ENCODE data around the gene CACNA1C.

CACNA1C gene

GRCh38 chr12:2653461-2653965 is 600.7 kb downstream of the CACNA1C start:
- H3K27me3 Mint-ChIP-seq: peaks cover 12% of the 10 kb centered on the region
- H3K27ac Mint-ChIP-seq: peak overlapping the region in 1 of 2 donors; percentile 36
- DNase-seq (no peak), ATAC-seq (no peak)
- H3K4me3 Mint-ChIP-seq: no peak overlapping the region
- H3K4me1 Mint-ChIP-seq: no peaks in the 10 kb centered on the region
- no peaks in the 10 kb centered on the region for H3K9me3 Mint-ChIP-seq

GRCh38 chr12:2654311-2654710 is 601.5 kb downstream of the CACNA1C start:
- Mint-ChIP-seq H3K4me3 (no peak overlapping the region), H3K27ac (peak overlapping the region in 1 of 2 donors; percentile 27), H3K4me1 (no peaks in the 10 kb centered on the region), H3K9me3 (no peaks in the 10 kb centered on the region), H3K27me3 (peaks cover 11% of the 10 kb centered on the region)
- no peak for DNase-seq
- ATAC-seq: no peak

GRCh38 chr12:2654741-2655140 is 602.0 kb downstream of the CACNA1C start:
- Mint-ChIP-seq H3K9me3 (no peaks in the 10 kb centered on the region), H3K27me3 (peaks cover 7% of the 10 kb centered on the region), H3K27ac (no peak overlapping the region)

GRCh38 chr12:2662524-2662923 is 609.7 kb downstream of the CACNA1C start:
- Mint-ChIP-seq H3K27ac (no peak overlapping the region), H3K27me3 (no peaks in the 10 kb centered on the region), H3K4me1 (no peaks in the 10 kb centered on the region), H3K9me3 (no peaks in the 10 kb centered on the region), H3K4me3 (no peak overlapping the region)
- ATAC-seq (no peak), DNase-seq (no peak)

More at GRCh38 chr12:2654741-2655140, 602.0 kb downstream of the CACNA1C start:
- H3K4me1 Mint-ChIP-seq: no peaks in the 10 kb centered on the region
- no peak overlapping the region for H3K4me3 Mint-ChIP-seq
- ATAC-seq: no peak
- no peak for DNase-seq

- ATAC-seq (no peak), DNase-seq (no peak)
- Mint-ChIP-seq H3K4me1 (no peaks in the 10 kb centered on the region), H3K27me3 (no peaks in the 10 kb centered on the region), H3K27ac (no peak overlapping the region), H3K9me3 (no peaks in the 10 kb centered on the region), H3K4me3 (no peak overlapping the region)
Observed at GRCh38 chr12:2664721-2665577, 612.2 kb downstream of the CACNA1C start.

GRCh38 chr12:2666411-2666810 is 613.6 kb downstream of the CACNA1C start:
- Mint-ChIP-seq H3K9me3 (no peaks in the 10 kb centered on the region), H3K27me3 (no peaks in the 10 kb centered on the region), H3K4me3 (no peak overlapping the region), H3K27ac (no peak overlapping the region), H3K4me1 (no peaks in the 10 kb centered on the region)
- ATAC-seq (peak; percentile 52), DNase-seq (no peak)

GRCh38 chr12:2666846-2667245 is 614.1 kb downstream of the CACNA1C start:
- Mint-ChIP-seq H3K9me3 (no peaks in the 10 kb centered on the region), H3K4me1 (no peaks in the 10 kb centered on the region), H3K4me3 (no peak overlapping the region), H3K27me3 (no peaks in the 10 kb centered on the region), H3K27ac (no peak overlapping the region)
- ATAC-seq (no peak), DNase-seq (no peak)

GRCh38 chr12:2667716-2668440 is 615.1 kb downstream of the CACNA1C start:
- DNase-seq: no peak
- ATAC-seq: no peak
- H3K9me3 Mint-ChIP-seq: no peaks in the 10 kb centered on the region
- no peak overlapping the region for H3K27ac Mint-ChIP-seq
- H3K4me3 Mint-ChIP-seq: no peak overlapping the region
- H3K27me3 Mint-ChIP-seq: no peaks in the 10 kb centered on the region
- H3K4me1 Mint-ChIP-seq: no peaks in the 10 kb centered on the region

GRCh38 chr12:2668816-2669215 is 616.0 kb downstream of the CACNA1C start:
- DNase-seq: no peak
- Mint-ChIP-seq H3K27me3 (no peaks in the 10 kb centered on the region), H3K27ac (peak overlapping the region; percentile 52 to 91), H3K4me1 (no peaks in the 10 kb centered on the region), H3K4me3 (no peak overlapping the region), H3K9me3 (no peaks in the 10 kb centered on the region)
- ATAC-seq: no peak

- ATAC-seq: no peak
- no peaks in the 10 kb centered on the region for H3K4me1 Mint-ChIP-seq
Observed at GRCh38 chr12:2669560-2669959, 616.8 kb downstream of the CACNA1C start.

DNA sequence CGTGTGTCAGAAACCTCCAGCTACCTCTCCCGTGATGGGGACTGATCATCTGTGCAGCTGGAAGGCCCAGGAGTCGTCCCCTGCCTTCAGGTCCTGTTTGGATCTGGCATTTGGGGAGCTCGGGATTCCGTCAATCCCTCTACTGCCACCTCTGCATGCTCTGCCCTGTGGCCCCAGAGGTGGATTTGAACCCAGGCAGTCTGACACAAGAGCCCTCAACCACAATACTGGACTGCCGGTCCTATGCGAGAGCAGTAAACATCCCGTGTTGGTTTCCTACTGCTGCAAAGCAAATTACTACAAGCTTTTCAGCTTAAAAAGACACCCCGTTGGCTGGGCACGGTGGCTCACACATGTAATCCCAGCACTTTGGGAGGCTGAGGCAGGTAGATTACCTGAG is 620.1 kb downstream of the CACNA1C start:
- Mint-ChIP-seq H3K4me3 (no peak overlapping the region), H3K9me3 (no peaks in the 10 kb centered on the region), H3K27me3 (no peaks in the 10 kb centered on the region), H3K27ac (no peak overlapping the region), H3K4me1 (no peaks in the 10 kb centered on the region)
- DNase-seq (no peak), ATAC-seq (no peak)

More at GRCh38 chr12:2669560-2669959, 616.8 kb downstream of the CACNA1C start:
- H3K27me3 Mint-ChIP-seq: no peaks in the 10 kb centered on the region
- H3K4me3 Mint-ChIP-seq: no peak overlapping the region
- no peak for DNase-seq
- H3K9me3 Mint-ChIP-seq: no peaks in the 10 kb centered on the region
- H3K27ac Mint-ChIP-seq: no peak overlapping the region

- ATAC-seq (no peak), DNase-seq (no peak)
- Mint-ChIP-seq H3K4me3 (no peak overlapping the region), H3K27me3 (no peaks in the 10 kb centered on the region), H3K27ac (no peak overlapping the region), H3K9me3 (no peaks in the 10 kb centered on the region), H3K4me1 (no peaks in the 10 kb centered on the region)
Observed at GRCh38 chr12:2673966-2674810, 621.4 kb downstream of the CACNA1C start.

- ATAC-seq (no peak), DNase-seq (no peak)
- no peaks in the 10 kb centered on the region for H3K27me3 Mint-ChIP-seq
- no peaks in the 10 kb centered on the region for H3K9me3 Mint-ChIP-seq
- H3K4me3 Mint-ChIP-seq: no peak overlapping the region
- H3K4me1 Mint-ChIP-seq: no peaks in the 10 kb centered on the region
- H3K27ac Mint-ChIP-seq: no peak overlapping the region
Observed at GRCh38 chr12:2675776-2676175, 623.0 kb downstream of the CACNA1C start.

- H3K9me3 Mint-ChIP-seq: no peaks in the 10 kb centered on the region
- ATAC-seq (no peak), DNase-seq (no peak)
- no peaks in the 10 kb centered on the region for H3K27me3 Mint-ChIP-seq
- H3K4me3 Mint-ChIP-seq: no peak overlapping the region
- H3K27ac Mint-ChIP-seq: no peak overlapping the region
- H3K4me1 Mint-ChIP-seq: no peaks in the 10 kb centered on the region
Observed at GRCh38 chr12:2677142-2677880, 624.5 kb downstream of the CACNA1C start.

DNA sequence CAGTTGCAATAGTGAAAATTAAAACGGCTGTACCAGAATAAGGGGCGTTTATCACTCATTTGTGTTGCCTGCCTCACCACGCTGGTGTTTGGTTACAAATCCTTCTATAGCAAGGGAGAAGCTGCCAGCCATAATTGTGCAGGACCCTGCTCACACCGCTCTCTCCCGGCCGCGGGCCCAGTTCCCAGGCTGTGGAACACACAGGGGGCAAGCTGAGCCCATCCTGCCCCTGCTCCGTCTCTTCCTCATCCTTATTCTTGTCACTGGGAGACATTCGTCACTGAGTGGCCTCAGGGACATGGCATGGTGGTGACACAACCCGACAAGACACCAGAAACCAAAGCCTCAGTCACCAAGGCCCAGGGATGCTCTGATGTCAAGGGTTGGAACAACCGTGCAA is 625.6 kb downstream of the CACNA1C start:
- Mint-ChIP-seq H3K4me3 (no peak overlapping the region), H3K4me1 (peaks cover 10% of the 10 kb centered on the region), H3K9me3 (peaks cover 5 to 7% of the 10 kb centered on the region in 2 donors), H3K27ac (no peak overlapping the region), H3K27me3 (no peaks in the 10 kb centered on the region)
- no peak for ATAC-seq
- no peak for DNase-seq
